ENCODE results near the gene TAGLN2. TPM values are rescaled to one million over a fixed set of nuclear protein-coding genes. Genes with fewer than 3 reads are reported as not detected.

The TAGLN2 gene
- total RNA-seq, 1 experiment from 2014 or later, result 464 TPM

- BruUV-seq (replicated peaks), result no TSS peak
- ChIA-PET POLR2A (interaction anchor here (1.2 to 5.6 kb wide), 3 partner anchors 11 to 137 kb away, joined by 3 to 25 read pairs (median 19); partner anchors contain the start of gene IGSF9), CTCF (interaction anchor here (0.7 to 52.4 kb wide), 4 partner anchors 46 to 600 kb away, joined by 3 to 1675 read pairs (median 3); no protein-coding TSS in a partner anchor)
- no peak for TF ChIP-seq CTCF (IDR thresholded peaks at IDR 0.05; ENCODE audit: unreplicated experiment)
- intact Hi-C loops (cut with micrococcal nuclease), result no loop called here
- peak overlapping the region; percentile 7 for H3K27ac Mint-ChIP-seq (ENCODE audit: low read depth, unreplicated experiment)
- no peaks in the 10 kb centered on the region for H3K9me3 Mint-ChIP-seq (ENCODE audit: unreplicated experiment)
- no peak overlapping the region for H3K4me3 Mint-ChIP-seq (ENCODE audit: unreplicated experiment)
- peaks cover 44% of the 10 kb centered on the region for H3K4me1 Mint-ChIP-seq (ENCODE audit: insufficient read depth, unreplicated experiment)
- peaks cover 6% of the 10 kb centered on the region for H3K36me3 Mint-ChIP-seq (ENCODE audit: insufficient read depth, unreplicated experiment)
- no peaks in the 10 kb centered on the region for H3K27me3 Mint-ChIP-seq (ENCODE audit: insufficient read depth, unreplicated experiment)
- no peak for DNase-seq (ENCODE audit: unreplicated experiment)
Observed at GRCh38 chr1:159959451-159959850, 34.1 kb upstream of the TAGLN2 start.

GRCh38 chr1:159958719-159959380 is 33.5 kb upstream of the TAGLN2 start:
- Mint-ChIP-seq H3K36me3 (ENCODE audit: insufficient read depth, unreplicated experiment) (peaks cover 6% of the 10 kb centered on the region), H3K27me3 (ENCODE audit: insufficient read depth, unreplicated experiment) (no peaks in the 10 kb centered on the region), H3K27ac (ENCODE audit: low read depth, unreplicated experiment) (peak overlapping the region; percentile 7), H3K4me1 (ENCODE audit: insufficient read depth, unreplicated experiment) (peaks cover 50% of the 10 kb centered on the region), H3K4me3 (ENCODE audit: unreplicated experiment) (no peak overlapping the region), H3K9me3 (ENCODE audit: unreplicated experiment) (no peaks in the 10 kb centered on the region)
- intact Hi-C loops (cut with micrococcal nuclease), result no loop called here
- no peak for DNase-seq (ENCODE audit: unreplicated experiment)
- no peak for TF ChIP-seq CTCF (IDR thresholded peaks at IDR 0.05; ENCODE audit: unreplicated experiment)
- BruUV-seq (replicated peaks), result no TSS peak
- ChIA-PET CTCF (interaction anchor here (0.7 to 52.4 kb wide), 8 partner anchors 13 to 600 kb away, joined by 3 to 1675 read pairs (median 4); no protein-coding TSS in a partner anchor), POLR2A (interaction anchor here (1.2 to 5.6 kb wide), 3 partner anchors 10 to 138 kb away, joined by 3 to 19 read pairs (median 11); partner anchors contain the start of gene IGSF9)

- H3K4me3 Mint-ChIP-seq (ENCODE audit: unreplicated experiment), result no peak overlapping the region
- H3K36me3 Mint-ChIP-seq (ENCODE audit: insufficient read depth, unreplicated experiment), result peaks cover 6% of the 10 kb centered on the region
- no peaks in the 10 kb centered on the region for H3K27me3 Mint-ChIP-seq (ENCODE audit: insufficient read depth, unreplicated experiment)
- peaks cover 46% of the 10 kb centered on the region for H3K4me1 Mint-ChIP-seq (ENCODE audit: insufficient read depth, unreplicated experiment)
- no TSS peak for BruUV-seq (replicated peaks)
- ChIA-PET CTCF (interaction anchor here (0.6 to 52.4 kb wide), 8 partner anchors 12 to 717 kb away, joined by 3 to 1675 read pairs (median 4); no protein-coding TSS in a partner anchor), POLR2A (interaction anchor here (1.0 to 5.6 kb wide), 4 partner anchors 9 to 73 kb away, joined by 3 to 19 read pairs (median 8); partner anchors contain the start of gene IGSF9)
- intact Hi-C loops (cut with micrococcal nuclease), result no loop called here
- no peak for TF ChIP-seq CTCF (IDR thresholded peaks at IDR 0.05; ENCODE audit: unreplicated experiment)
- H3K9me3 Mint-ChIP-seq (ENCODE audit: unreplicated experiment), result no peaks in the 10 kb centered on the region
- no peak overlapping the region for H3K27ac Mint-ChIP-seq (ENCODE audit: low read depth, unreplicated experiment)
- DNase-seq (ENCODE audit: unreplicated experiment), result no peak
Observed at GRCh38 chr1:159957824-159958268, 32.5 kb upstream of the TAGLN2 start.

- H3K4me3 Mint-ChIP-seq (ENCODE audit: unreplicated experiment), result no peak overlapping the region
- H3K27ac Mint-ChIP-seq (ENCODE audit: low read depth, unreplicated experiment), result no peak overlapping the region
- no peak for DNase-seq (ENCODE audit: unreplicated experiment)
- CTCF ChIA-PET, result interaction anchor here (0.6 to 52.4 kb wide), 8 partner anchors 9 to 141 kb away, joined by 3 to 1675 read pairs (median 3); no protein-coding TSS in a partner anchor
- no peaks in the 10 kb centered on the region for H3K9me3 Mint-ChIP-seq (ENCODE audit: unreplicated experiment)
- H3K36me3 Mint-ChIP-seq (ENCODE audit: insufficient read depth, unreplicated experiment), result no peaks in the 10 kb centered on the region
- intact Hi-C loops (cut with micrococcal nuclease), result no loop called here
- BruUV-seq (replicated peaks), result no TSS peak
- POLR2A ChIA-PET, result interaction anchor here (0.7 to 2.4 kb wide), 3 partner anchors 10 to 938 kb away, joined by 3 to 12 read pairs (median 3); partner anchors contain the start of gene IGSF9
- H3K27me3 Mint-ChIP-seq (ENCODE audit: insufficient read depth, unreplicated experiment), result no peaks in the 10 kb centered on the region
- no peak for TF ChIP-seq CTCF (IDR thresholded peaks at IDR 0.05; ENCODE audit: unreplicated experiment)
- peaks cover 22% of the 10 kb centered on the region for H3K4me1 Mint-ChIP-seq (ENCODE audit: insufficient read depth, unreplicated experiment)
Observed at GRCh38 chr1:159955456-159955855, 30.1 kb upstream of the TAGLN2 start.
